RWPE1 (cell line): ENCODE measurements around the gene BMAL2.
A peak's percentile ranks its signal among the peaks of the same experiment; 100 is the strongest.

Experiments
- CTCF ChIA-PET: fragments of 350-600 bp; sonication (Branson Sonifier 250); formaldehyde crosslinking; extraction: SDS; loops from one replicate; lab custom pipeline; 2021; lab: Yijun Ruan, JAX
- POLR2A ChIA-PET: fragments of 400-600 bp; formaldehyde crosslinking; extraction: SDS; loops from one replicate; lab custom pipeline; 2020; ENCODE audit warnings: antibody characterized with exemption; ENCODE audit not compliant: low non-redundant PET; lab: Yijun Ruan, JAX
- DNase-seq: peaks from one replicate; pipeline ENCODE4 v3.0.0; 2012; ENCODE audit warnings: low spot score
- H3K27ac ChIP-seq: fragments of 450-650 bp; 2 replicates; pipeline ENCODE4 v1.5.1; 2017
- CTCF ChIP-seq: fragments of 450-650 bp; conservative IDR thresholded peaks from 2 replicates; pipeline ENCODE4 v1.5.1; 2017; ENCODE audit warnings: low read depth, mild to moderate bottlenecking

The BMAL2 gene

GRCh38 chr12:27334721-27335082 lies 2.1 kb downstream of the BMAL2 start:
- no peak for DNase-seq
- ChIA-PET POLR2A (no interaction called here), CTCF (interaction anchor here (0.6 kb wide), 1 partner anchor 35 kb away, joined by 3 read pairs; no protein-coding TSS in a partner anchor)
- H3K27ac ChIP-seq, result no peak overlapping the region
- TF ChIP-seq CTCF, result no peak

GRCh38 chr12:27335364-27336281 lies 3.0 kb downstream of the BMAL2 start:
- POLR2A ChIA-PET, result no interaction called here
- no peak for TF ChIP-seq CTCF

GRCh38 chr12:27336282-27336653 lies 3.6 kb downstream of the BMAL2 start:
- POLR2A ChIA-PET, result no interaction called here
- peak; percentile 57 for DNase-seq
- no peak for TF ChIP-seq CTCF
- H3K27ac ChIP-seq, result no peak overlapping the region
- CTCF ChIA-PET, result no interaction called here

More at GRCh38 chr12:27335364-27336281, 3.0 kb downstream of the BMAL2 start:
- no peak for DNase-seq
- CTCF ChIA-PET, result no interaction called here
- H3K27ac ChIP-seq, result no peak overlapping the region

GRCh38 chr12:27337376-27337775 lies 4.7 kb downstream of the BMAL2 start:
- ChIA-PET CTCF (interaction anchor here (0.5 to 0.6 kb wide), 2 partner anchors 319 to 1752 kb away, joined by 3 to 4 read pairs; no protein-coding TSS in a partner anchor), POLR2A (no interaction called here)
- no peak for DNase-seq
- H3K27ac ChIP-seq, result no peak overlapping the region
- TF ChIP-seq CTCF, result no peak

- CTCF ChIA-PET, result interaction anchor here (0.6 kb wide), 1 partner anchor 117 kb away, joined by 3 read pairs; no protein-coding TSS in a partner anchor
- no peak overlapping the region for H3K27ac ChIP-seq
- POLR2A ChIA-PET, result no interaction called here
- TF ChIP-seq CTCF, result no peak
- DNase-seq, result no peak
Observed at GRCh38 chr12:27338473-27338872, 5.8 kb downstream of the BMAL2 start.

GRCh38 chr12:27340971-27341370 lies 8.3 kb downstream of the BMAL2 start:
- CTCF ChIA-PET, result no interaction called here
- no peak for DNase-seq
- POLR2A ChIA-PET, result no interaction called here

More at GRCh38 chr12:27340971-27341370, 8.3 kb downstream of the BMAL2 start:
- TF ChIP-seq CTCF, result no peak
- no peak overlapping the region for H3K27ac ChIP-seq
